HL-60 (cell line): ENCODE data around the gene SORCS2.

Experiments
- CTCF ChIP-seq: IDR thresholded peaks from one replicate; pipeline ENCODE4 v1.5.1; 2011; ENCODE audit warnings: low read length, control low read depth, inconsistent platforms; ENCODE audit not compliant: insufficient read depth
- GABPA ChIP-seq: IDR thresholded peaks from 2 replicates; pipeline ENCODE4 v1.6.1; 2012; ENCODE audit warnings: low read depth
- POLR2AphosphoS5 ChIP-seq: IDR thresholded peaks from 2 replicates; pipeline ENCODE4 v1.6.1; 2012; ENCODE audit warnings: low read depth
- REST ChIP-seq: IDR thresholded peaks from 2 replicates; pipeline ENCODE4 v1.6.1; 2012; ENCODE audit warnings: low read depth; ENCODE audit not compliant: insufficient replicate concordance

DNA sequence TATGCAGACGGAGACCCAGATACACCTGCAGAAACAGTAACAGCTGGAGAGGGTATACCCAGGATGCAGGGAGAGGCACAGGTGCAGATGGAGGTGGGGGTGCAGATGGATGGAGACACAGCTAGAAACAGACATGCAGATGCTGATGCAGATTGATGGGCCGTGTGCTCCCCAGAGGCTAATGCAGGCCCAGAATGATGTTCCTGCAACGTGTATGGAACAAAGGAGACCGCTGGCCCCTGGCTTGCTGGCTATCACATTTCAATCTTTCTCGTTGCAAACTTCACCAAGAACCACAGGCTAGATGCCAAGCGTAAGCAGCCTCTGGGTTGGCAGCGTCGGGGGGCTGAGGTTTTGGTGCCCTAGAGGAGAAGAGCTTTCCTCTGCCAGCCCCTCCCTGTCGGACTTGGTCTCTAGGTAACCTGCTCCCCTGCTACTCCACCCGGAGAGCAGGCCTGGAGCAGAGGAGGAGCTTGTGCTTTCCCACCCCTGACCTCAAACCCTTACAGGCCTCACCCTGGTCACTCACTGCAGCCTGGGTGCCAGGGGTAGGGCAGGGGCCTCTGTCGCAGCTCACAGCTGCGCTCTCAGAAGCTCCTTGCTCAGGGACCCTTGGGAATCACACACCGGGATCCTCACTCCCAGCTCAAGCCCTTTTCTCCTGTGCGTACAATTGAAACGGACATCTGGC lies 311.4 kb downstream of the SORCS2 start:
- TF ChIP-seq CTCF (no peak), REST (no peak), POLR2AphosphoS5 (no peak), GABPA (no peak)
